Measurements from ENCODE around the gene UGP2.
A peak's percentile ranks its signal among the peaks of the same experiment; 100 is the strongest.
"Not testable (repeated sequence)": the region's sequence is repeated elsewhere in the genome, so short reads cannot be mapped to it uniquely, and the experiment has no call there.

The UGP2 gene

GRCh38 chr2:63840785-63841253 is 877 bp upstream of the UGP2 start:
- DNase-seq: peak; percentile 95

- DNase-seq: peak; percentile 47
Measured at GRCh38 chr2:63842149-63843061, 709 bp downstream of the UGP2 start.

- no peak for DNase-seq
Measured at GRCh38 chr2:63843093-63843492, 1.4 kb downstream of the UGP2 start.

- no peak for DNase-seq
Measured at GRCh38 chr2:63843791-63844190, 2.1 kb downstream of the UGP2 start.

- no peak for DNase-seq
Measured at GRCh38 chr2:63844616-63845015, 2.9 kb downstream of the UGP2 start.

- no peak for DNase-seq
Measured at GRCh38 chr2:63845866-63846265, 4.2 kb downstream of the UGP2 start.

GRCh38 chr2:63846487-63846886 is 4.8 kb downstream of the UGP2 start:
- no peak for DNase-seq

- DNase-seq: not testable (repeated sequence)
Measured at GRCh38 chr2:63847571-63847970, 5.9 kb downstream of the UGP2 start.

GRCh38 chr2:63849381-63850203 is 7.9 kb downstream of the UGP2 start:
- DNase-seq: peak; percentile 10

GRCh38 chr2:63850204-63850571 is 8.5 kb downstream of the UGP2 start:
- DNase-seq: no peak

- DNase-seq: no peak
Measured at GRCh38 chr2:63850649-63851048, 9.0 kb downstream of the UGP2 start.

- no peak for DNase-seq
Measured at GRCh38 chr2:63851691-63852311, 10.1 kb downstream of the UGP2 start.

GRCh38 chr2:63853527-63854310 is 12.0 kb downstream of the UGP2 start:
- no peak for DNase-seq

GRCh38 chr2:63855418-63856302 is 14.0 kb downstream of the UGP2 start:
- no peak for DNase-seq

- DNase-seq: no peak
Measured at GRCh38 chr2:63856303-63856603, 14.6 kb downstream of the UGP2 start.

GRCh38 chr2:63858291-63858690 is 16.6 kb downstream of the UGP2 start:
- DNase-seq: no peak

GRCh38 chr2:63861220-63861822 is 19.6 kb downstream of the UGP2 start:
- DNase-seq: peak; percentile 24

GRCh38 chr2:63862806-63863205 is 21.1 kb downstream of the UGP2 start:
- DNase-seq: no peak

GRCh38 chr2:63863707-63864106 is 22.0 kb downstream of the UGP2 start:
- DNase-seq: no peak

- no peak for DNase-seq
Measured at GRCh38 chr2:63865159-63865799, 23.6 kb downstream of the UGP2 start.

Measured in NCI-H526 treated with DMSO at 0.1 percent for 48 hours (cell line).